Colonic mucosa (tissue), 4 donors: ENCODE data around the gene RBFOX2. TPM values are rescaled to one million over a fixed set of nuclear protein-coding genes. Genes with fewer than 3 reads are reported as not detected.

ENCODE experiments used
- DNase-seq: peaks from one replicate; pipeline ENCODE4 v3.0.0-alpha.2; 2020
- H3K27ac ChIP-seq: fragments of 200-600 bp; one replicate; pipeline ENCODE4 v1.8.0; 2021
- H3K27me3 ChIP-seq: fragments of 200-600 bp; one replicate; pipeline ENCODE4 v1.8.0; 2021
- H3K36me3 ChIP-seq: fragments of 200-600 bp; one replicate; pipeline ENCODE4 v1.8.0; 2021
- H3K4me1 ChIP-seq: fragments of 200-600 bp; one replicate; pipeline ENCODE4 v1.8.0; 2021; ENCODE audit warnings: mild to moderate bottlenecking
- H3K4me3 ChIP-seq: fragments of 200-600 bp; one replicate; pipeline ENCODE4 v1.8.0; 2021
- H3K9ac ChIP-seq, 2 donors: one replicate each; pipeline ENCODE4 v1.7.0; 2013; ENCODE audit warnings: control low read depth in 2 of 2, low read depth in 2 of 2, low read length in 2 of 2
- H3K9me3 ChIP-seq: fragments of 200-600 bp; one replicate; pipeline ENCODE4 v1.8.0; 2021
- intact Hi-C: fragments of 100-400 bp; cut with DNase I; formaldehyde crosslinking; loops from one replicate; pipeline ENCODE4 v1.14.1; 2022
- total RNA-seq, 2 donors: library from RNA; stranded (reverse); fragmentation: NEBNext Ultra II Directional in 1 of 2; extraction: Animal tissue kit (Norgen Biotek cat#: 25700) in 1 of 2; gene quantifications; one replicate each; pipeline ENCODE4 v1.2.1, GENCODE V29; 2021
- TF ChIP-seq, protein P1 (sequence below): fragments of 200-600 bp; IDR thresholded peaks from one replicate; pipeline ENCODE4 v1.8.0; 2022; ENCODE audit warnings: antibody characterized with exemption, mild to moderate bottlenecking
- donor health status: healthy.
- donor health status: DM: no; HTN: no; CAD: no.
- donor health status: DM: no; HTN: no; CAD: no.

The RBFOX2 gene
- total RNA-seq, 2 donors from 2014 or later: 44.4 to 60.2 TPM

DNA sequence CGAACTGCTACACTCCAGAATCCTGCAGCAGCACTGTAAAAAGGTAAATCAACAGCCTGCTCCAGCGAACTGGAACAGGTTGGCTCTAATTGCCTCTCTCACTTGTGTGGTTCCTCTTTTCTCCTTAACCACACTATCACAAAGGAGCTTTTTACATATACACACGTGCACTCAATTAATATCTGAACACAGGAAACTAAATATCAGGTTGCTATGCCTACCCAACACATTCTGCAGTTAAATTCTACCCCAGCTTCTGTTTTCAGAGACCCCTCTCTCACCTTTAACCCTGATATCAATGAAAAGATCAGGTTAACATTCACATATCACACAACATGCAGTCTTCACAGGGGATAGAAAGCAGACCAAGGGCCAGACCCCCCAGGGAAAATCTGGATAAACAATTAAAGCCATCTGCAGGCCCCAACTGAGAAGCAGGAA is 11.0 kb downstream of the RBFOX2 start:
- Histone ChIP-seq H3K9ac (no peak overlapping the region), H3K4me1 (no peaks in the 10 kb centered on the region), H3K36me3 (no peaks in the 10 kb centered on the region), H3K27me3 (no peaks in the 10 kb centered on the region), H3K9me3 (no peaks in the 10 kb centered on the region), H3K27ac (no peak overlapping the region), H3K4me3 (no peak overlapping the region)
- DNase-seq: no peak
- intact Hi-C loops: no loop called here
- TF ChIP-seq, protein P1, sequence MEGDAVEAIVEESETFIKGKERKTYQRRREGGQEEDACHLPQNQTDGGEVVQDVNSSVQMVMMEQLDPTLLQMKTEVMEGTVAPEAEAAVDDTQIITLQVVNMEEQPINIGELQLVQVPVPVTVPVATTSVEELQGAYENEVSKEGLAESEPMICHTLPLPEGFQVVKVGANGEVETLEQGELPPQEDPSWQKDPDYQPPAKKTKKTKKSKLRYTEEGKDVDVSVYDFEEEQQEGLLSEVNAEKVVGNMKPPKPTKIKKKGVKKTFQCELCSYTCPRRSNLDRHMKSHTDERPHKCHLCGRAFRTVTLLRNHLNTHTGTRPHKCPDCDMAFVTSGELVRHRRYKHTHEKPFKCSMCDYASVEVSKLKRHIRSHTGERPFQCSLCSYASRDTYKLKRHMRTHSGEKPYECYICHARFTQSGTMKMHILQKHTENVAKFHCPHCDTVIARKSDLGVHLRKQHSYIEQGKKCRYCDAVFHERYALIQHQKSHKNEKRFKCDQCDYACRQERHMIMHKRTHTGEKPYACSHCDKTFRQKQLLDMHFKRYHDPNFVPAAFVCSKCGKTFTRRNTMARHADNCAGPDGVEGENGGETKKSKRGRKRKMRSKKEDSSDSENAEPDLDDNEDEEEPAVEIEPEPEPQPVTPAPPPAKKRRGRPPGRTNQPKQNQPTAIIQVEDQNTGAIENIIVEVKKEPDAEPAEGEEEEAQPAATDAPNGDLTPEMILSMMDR: no peak

DNA sequence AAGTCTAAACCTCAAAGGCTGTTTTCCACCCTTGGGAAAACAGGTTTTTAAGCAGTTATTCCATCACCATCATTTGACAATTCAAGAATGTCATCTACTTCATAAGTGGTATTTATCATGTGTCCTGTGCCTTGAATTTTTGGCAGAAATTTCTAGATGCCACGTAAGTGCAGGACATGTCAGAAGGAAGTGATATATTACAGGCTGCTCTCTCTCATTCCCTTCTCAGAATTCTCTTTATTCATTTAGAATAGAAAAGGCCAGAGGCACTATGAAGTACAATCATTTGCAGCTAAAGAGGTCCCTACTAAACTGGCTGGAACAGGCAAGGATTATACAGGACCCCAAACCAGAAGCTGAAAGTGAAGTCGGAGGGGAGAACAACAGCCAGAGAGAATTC is 11.9 kb downstream of the RBFOX2 start:
- no peaks in the 10 kb centered on the region for H3K9me3 ChIP-seq
- H3K4me3 ChIP-seq: no peak overlapping the region
- H3K9ac ChIP-seq: no peak overlapping the region
- H3K36me3 ChIP-seq: no peaks in the 10 kb centered on the region
- intact Hi-C loops: no loop called here
- H3K4me1 ChIP-seq: no peaks in the 10 kb centered on the region
- DNase-seq: no peak
- no peak overlapping the region for H3K27ac ChIP-seq
- no peaks in the 10 kb centered on the region for H3K27me3 ChIP-seq
- TF ChIP-seq, protein P1: no peak

GRCh38 chr22:36015811-36016529 is 12.7 kb downstream of the RBFOX2 start:
- no peak overlapping the region for H3K9ac ChIP-seq
- no peaks in the 10 kb centered on the region for H3K27me3 ChIP-seq
- no peak overlapping the region for H3K4me3 ChIP-seq
- H3K4me1 ChIP-seq: no peaks in the 10 kb centered on the region
- H3K9me3 ChIP-seq: no peaks in the 10 kb centered on the region
- H3K36me3 ChIP-seq: no peaks in the 10 kb centered on the region
- intact Hi-C loops: no loop called here
- no peak for DNase-seq
- no peak overlapping the region for H3K27ac ChIP-seq
- TF ChIP-seq, protein P1: no peak

DNA sequence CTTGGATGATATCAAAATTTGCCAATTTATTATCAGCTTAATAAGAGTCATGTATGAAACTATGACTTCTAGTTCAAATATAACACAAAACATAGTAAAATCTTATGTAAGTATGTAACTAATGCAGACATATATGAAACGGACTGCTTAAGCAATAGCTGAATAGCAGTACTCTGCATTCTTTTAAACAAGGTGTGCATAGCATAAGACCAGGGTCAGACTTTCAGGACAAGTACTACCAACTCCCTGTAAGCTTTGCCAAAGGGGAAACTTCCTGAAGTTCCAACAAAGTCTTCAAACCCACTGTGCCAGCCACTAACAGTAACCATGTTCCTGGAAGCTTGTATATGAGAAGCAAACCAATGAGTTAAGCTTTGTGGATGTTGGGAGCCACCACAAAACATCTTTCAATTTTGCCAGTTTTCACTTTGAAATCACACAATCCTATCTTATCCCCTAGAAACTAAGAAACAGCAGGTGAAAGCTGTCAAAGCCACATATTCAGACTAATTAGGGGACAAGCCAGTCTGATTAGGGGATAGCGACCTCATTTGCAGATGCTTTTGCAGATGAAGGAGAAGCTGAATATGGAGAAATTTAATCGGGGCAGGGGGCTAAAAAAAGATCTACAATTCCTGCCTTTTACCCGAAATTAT is 13.3 kb downstream of the RBFOX2 start:
- Histone ChIP-seq H3K27me3 (no peaks in the 10 kb centered on the region), H3K9me3 (no peaks in the 10 kb centered on the region), H3K36me3 (no peaks in the 10 kb centered on the region), H3K4me1 (no peaks in the 10 kb centered on the region), H3K9ac (no peak overlapping the region), H3K27ac (no peak overlapping the region), H3K4me3 (no peak overlapping the region)
- no peak for DNase-seq
- intact Hi-C loops: no loop called here
- TF ChIP-seq, protein P1: no peak

- no peak overlapping the region for H3K9ac ChIP-seq
- no peak for DNase-seq
- H3K4me1 ChIP-seq: no peaks in the 10 kb centered on the region
- H3K9me3 ChIP-seq: no peaks in the 10 kb centered on the region
- H3K27me3 ChIP-seq: no peaks in the 10 kb centered on the region
- H3K4me3 ChIP-seq: no peak overlapping the region
- intact Hi-C loops: no loop called here
- TF ChIP-seq, protein P1: no peak
- no peak overlapping the region for H3K27ac ChIP-seq
- no peaks in the 10 kb centered on the region for H3K36me3 ChIP-seq
Measured at GRCh38 chr22:36014546-36015074, 14.0 kb downstream of the RBFOX2 start.
